Osteocyte (in vitro differentiated cells): ENCODE measurements around the gene ANKRD44. TPM values are rescaled to one million over a fixed set of nuclear protein-coding genes. Genes with fewer than 3 reads are reported as not detected.
A peak's percentile ranks its signal among the peaks of the same experiment; 100 is the strongest.
"Not testable (repeated sequence)": the region's sequence is repeated elsewhere in the genome, so short reads cannot be mapped to it uniquely, and the experiment has no call there.

Experiments
- DNase-seq: peaks from one replicate; pipeline ENCODE4 v3.0.0; 2021; ENCODE audit warnings: mixed read lengths; ENCODE audit not compliant: unreplicated experiment; ENCODE audit errors: extremely low spot score
- H3K27ac Mint-ChIP-seq: one replicate; pipeline ENCODE4 v1.8.0; 2021; ENCODE audit warnings: mild to moderate bottlenecking, mixed read lengths; ENCODE audit not compliant: unreplicated experiment
- H3K27me3 Mint-ChIP-seq: one replicate; pipeline ENCODE4 v1.8.0; 2021; ENCODE audit warnings: mixed read lengths; ENCODE audit not compliant: unreplicated experiment
- H3K36me3 Mint-ChIP-seq: one replicate; pipeline ENCODE4 v1.8.0; 2021; ENCODE audit warnings: mixed read lengths; ENCODE audit not compliant: unreplicated experiment
- H3K4me1 Mint-ChIP-seq: one replicate; pipeline ENCODE4 v1.8.0; 2021; ENCODE audit warnings: mixed read lengths; ENCODE audit not compliant: unreplicated experiment
- H3K4me3 Mint-ChIP-seq: one replicate; pipeline ENCODE4 v1.8.0; 2021; ENCODE audit warnings: mild to moderate bottlenecking, moderate library complexity, mixed read lengths; ENCODE audit not compliant: unreplicated experiment
- H3K9me3 Mint-ChIP-seq: one replicate; pipeline ENCODE4 v1.8.0; 2021; ENCODE audit warnings: mixed read lengths; ENCODE audit not compliant: unreplicated experiment
- CTCF ChIP-seq: fragments of 200-600 bp; sonication (generic); IDR thresholded peaks from 2 replicates; pipeline ENCODE4 v1.5.0; 2021; ENCODE audit warnings: antibody characterized with exemption, mild to moderate bottlenecking, moderate library complexity
- total RNA-seq: library from RNA; stranded (reverse); gene quantifications from 2 replicates; pipeline ENCODE4 v1.2.1, GENCODE V29; 2021

ANKRD44 gene
- total RNA-seq, 1 donor from 2014 or later: 16.6 TPM

DNA sequence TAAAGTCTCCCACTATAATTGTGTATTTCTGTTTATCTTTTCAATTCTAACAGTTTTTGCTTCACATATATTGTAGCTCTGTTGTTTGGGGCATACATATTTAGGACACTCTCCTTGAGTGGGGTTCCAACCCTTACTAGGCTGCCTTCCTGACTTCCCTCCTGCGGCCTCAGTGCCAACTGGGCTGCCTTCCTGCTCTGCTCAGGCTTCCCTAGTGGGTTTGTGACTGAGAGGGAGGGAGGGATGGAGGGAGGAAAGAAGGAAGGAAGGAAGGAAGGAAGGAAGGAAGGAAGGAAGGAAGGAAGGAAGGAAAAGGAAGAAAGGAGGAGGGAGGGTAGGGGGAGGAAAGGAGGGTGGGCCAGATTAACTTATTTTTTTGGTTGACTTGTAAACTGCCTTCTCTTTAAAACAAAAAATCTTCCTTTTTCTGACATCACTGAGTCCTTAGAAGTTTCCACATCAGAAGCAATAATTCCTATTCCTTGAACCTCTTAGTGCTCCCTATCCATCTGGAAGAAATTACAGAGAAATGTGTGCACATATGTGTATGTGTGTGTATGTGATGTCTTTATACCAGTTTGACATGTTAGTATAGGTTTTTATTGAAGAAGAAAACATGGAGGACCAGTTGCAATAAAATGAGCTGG is 238.7 kb downstream of the ANKRD44 start:
- no peaks in the 10 kb centered on the region for H3K27me3 Mint-ChIP-seq
- H3K36me3 Mint-ChIP-seq: peaks cover 4% of the 10 kb centered on the region
- H3K27ac Mint-ChIP-seq: no peak overlapping the region
- H3K4me1 Mint-ChIP-seq: peaks cover 40% of the 10 kb centered on the region
- no peak for TF ChIP-seq CTCF
- H3K4me3 Mint-ChIP-seq: no peak overlapping the region
- H3K9me3 Mint-ChIP-seq: peaks cover 5% of the 10 kb centered on the region
- no peak for DNase-seq

GRCh38 chr2:197071213-197071612 is 239.4 kb downstream of the ANKRD44 start:
- H3K4me3 Mint-ChIP-seq: peak overlapping the region; percentile 5
- TF ChIP-seq CTCF: no peak
- H3K27ac Mint-ChIP-seq: peak overlapping the region; percentile 65
- no peaks in the 10 kb centered on the region for H3K27me3 Mint-ChIP-seq
- H3K36me3 Mint-ChIP-seq: peaks cover 2% of the 10 kb centered on the region
- DNase-seq: no peak
- peaks cover 39% of the 10 kb centered on the region for H3K4me1 Mint-ChIP-seq
- no peaks in the 10 kb centered on the region for H3K9me3 Mint-ChIP-seq

DNA sequence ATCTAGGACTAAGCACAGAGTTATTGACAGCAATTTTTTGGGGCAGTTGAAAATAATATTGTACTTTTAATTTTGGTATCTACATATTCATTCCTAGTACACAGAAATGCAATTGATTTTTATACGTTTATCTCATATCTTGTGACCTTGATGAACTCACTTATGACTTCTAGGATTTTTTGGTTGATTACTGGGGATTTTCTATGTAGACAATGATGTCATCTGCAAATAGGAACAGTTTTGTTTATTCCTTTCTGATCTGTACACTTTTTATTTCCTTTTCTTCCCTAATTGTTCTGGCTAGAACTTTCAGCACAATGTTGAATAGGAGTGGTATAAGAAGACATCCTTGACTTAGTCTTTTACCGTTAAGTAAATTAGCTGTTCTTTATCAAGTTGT is 240.6 kb downstream of the ANKRD44 start:
- no peak overlapping the region for H3K27ac Mint-ChIP-seq
- no peaks in the 10 kb centered on the region for H3K36me3 Mint-ChIP-seq
- H3K9me3 Mint-ChIP-seq: no peaks in the 10 kb centered on the region
- H3K4me1 Mint-ChIP-seq: peaks cover 36% of the 10 kb centered on the region
- H3K27me3 Mint-ChIP-seq: no peaks in the 10 kb centered on the region
- H3K4me3 Mint-ChIP-seq: no peak overlapping the region
- no peak for TF ChIP-seq CTCF
- no peak for DNase-seq

DNA sequence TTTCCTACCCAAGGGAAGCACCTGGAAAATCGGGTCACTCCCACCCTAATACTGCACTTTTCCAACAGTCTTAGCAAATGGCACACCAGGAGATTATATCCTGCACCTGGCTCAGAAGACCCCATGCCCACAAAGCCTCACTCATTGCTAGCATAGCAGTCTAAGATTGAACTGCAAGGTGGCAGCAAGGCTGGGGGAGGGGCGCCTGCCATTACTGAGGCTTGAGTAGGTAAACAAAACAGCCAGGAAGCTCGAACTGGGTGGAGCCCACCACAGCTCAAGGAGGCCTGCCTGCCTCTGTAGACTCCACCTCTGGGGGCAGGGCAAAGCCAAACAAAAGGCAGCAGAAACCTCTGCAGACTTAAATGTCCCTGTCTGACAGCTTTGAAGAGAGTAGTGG is 248.0 kb downstream of the ANKRD44 start:
- not testable (repeated sequence) for H3K9me3 Mint-ChIP-seq, DNase-seq, H3K4me1 Mint-ChIP-seq, H3K27me3 Mint-ChIP-seq, H3K4me3 Mint-ChIP-seq, H3K36me3 Mint-ChIP-seq, H3K27ac Mint-ChIP-seq

DNA sequence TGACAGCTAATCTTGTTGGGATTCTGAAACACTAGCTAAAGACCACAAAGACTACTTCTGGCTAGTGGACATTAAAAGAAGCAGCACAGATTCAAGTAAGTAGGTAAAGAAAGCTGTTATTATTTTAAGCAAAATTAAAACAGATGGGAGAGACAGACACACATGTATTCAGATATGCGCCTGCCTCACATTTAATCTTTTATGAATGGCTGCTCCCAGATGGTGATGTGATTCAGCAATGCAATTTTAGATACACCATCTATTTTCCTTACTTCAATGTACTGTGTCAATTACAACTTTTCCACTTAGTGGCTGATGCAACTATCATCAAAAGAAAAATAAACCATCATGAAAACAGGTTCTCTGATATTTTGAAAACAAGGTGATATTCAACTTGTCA is 251.1 kb downstream of the ANKRD44 start:
- Mint-ChIP-seq H3K4me1 (no peaks in the 10 kb centered on the region), H3K9me3 (peaks cover 26% of the 10 kb centered on the region), H3K36me3 (peaks cover 17% of the 10 kb centered on the region), H3K4me3 (no peak overlapping the region), H3K27me3 (no peaks in the 10 kb centered on the region), H3K27ac (no peak overlapping the region)
- TF ChIP-seq CTCF: no peak
- DNase-seq: no peak
